DND-41 (cell line): Measurements from ENCODE around the gene CLCN7.

ENCODE experiments used
- EZH2 ChIP-seq: IDR thresholded peaks from 3 replicates; pipeline ENCODE4 v1.6.1; 2012; ENCODE audit warnings: borderline replicate concordance, low read depth, mild to moderate bottlenecking, moderate library complexity, low read length, inconsistent platforms; ENCODE audit not compliant: severe bottlenecking
- TF ChIP-seq, protein P1 (sequence below): IDR thresholded peaks from 2 replicates; pipeline ENCODE4 v1.5.1; 2012; ENCODE audit warnings: borderline replicate concordance, low read length, moderate library complexity, mild to moderate bottlenecking; ENCODE audit not compliant: poor library complexity, severe bottlenecking; ENCODE audit errors: extremely low read depth

DNA sequence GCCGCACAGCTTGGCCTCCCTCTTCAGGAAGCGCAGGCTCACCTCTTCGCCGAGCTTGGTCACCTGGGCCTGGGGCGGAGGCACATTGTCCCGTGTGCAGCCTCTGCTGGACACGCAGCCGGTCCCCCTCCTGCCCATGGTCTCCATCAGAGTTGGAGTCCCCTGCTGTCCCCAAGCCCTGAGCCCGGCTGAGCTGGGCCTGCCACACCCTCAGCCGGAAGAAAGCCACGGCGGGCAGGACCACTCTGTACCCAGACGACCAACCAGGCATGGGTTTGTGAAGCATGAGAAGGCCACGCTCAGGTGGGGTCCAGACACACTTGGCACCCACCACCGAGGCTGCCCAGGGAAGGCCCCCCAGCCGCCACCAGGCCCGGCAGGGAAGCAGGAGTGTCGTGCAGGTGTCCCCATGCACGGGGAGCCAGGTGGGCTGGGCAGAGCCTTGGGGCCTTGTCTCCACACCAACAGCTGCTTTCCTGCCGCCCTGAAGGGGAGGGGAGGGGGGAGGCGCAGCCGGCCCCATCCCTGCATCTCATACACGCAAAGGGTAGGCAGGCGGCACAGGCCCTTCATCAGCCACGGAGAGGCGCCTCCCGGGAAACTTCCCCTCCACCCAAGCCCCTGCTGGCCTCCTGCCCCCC is 35.6 kb downstream of the CLCN7 start:
- no peak for TF ChIP-seq EZH2
- TF ChIP-seq, protein P1, sequence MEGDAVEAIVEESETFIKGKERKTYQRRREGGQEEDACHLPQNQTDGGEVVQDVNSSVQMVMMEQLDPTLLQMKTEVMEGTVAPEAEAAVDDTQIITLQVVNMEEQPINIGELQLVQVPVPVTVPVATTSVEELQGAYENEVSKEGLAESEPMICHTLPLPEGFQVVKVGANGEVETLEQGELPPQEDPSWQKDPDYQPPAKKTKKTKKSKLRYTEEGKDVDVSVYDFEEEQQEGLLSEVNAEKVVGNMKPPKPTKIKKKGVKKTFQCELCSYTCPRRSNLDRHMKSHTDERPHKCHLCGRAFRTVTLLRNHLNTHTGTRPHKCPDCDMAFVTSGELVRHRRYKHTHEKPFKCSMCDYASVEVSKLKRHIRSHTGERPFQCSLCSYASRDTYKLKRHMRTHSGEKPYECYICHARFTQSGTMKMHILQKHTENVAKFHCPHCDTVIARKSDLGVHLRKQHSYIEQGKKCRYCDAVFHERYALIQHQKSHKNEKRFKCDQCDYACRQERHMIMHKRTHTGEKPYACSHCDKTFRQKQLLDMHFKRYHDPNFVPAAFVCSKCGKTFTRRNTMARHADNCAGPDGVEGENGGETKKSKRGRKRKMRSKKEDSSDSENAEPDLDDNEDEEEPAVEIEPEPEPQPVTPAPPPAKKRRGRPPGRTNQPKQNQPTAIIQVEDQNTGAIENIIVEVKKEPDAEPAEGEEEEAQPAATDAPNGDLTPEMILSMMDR, result no peak
